HepG2 (cell line): Measurements from ENCODE around the gene SLC48A1.

Source experiments
- ARNTL ChIP-seq: sonication (generic); formaldehyde crosslinking; IDR thresholded peaks from 2 replicates; pipeline ENCODE4 v1.4.0; 2020; ENCODE audit warnings: mild to moderate bottlenecking, missing genetic modification reagents
- HOXA9 ChIP-seq: sonication (generic); formaldehyde crosslinking; IDR thresholded peaks from 2 replicates; pipeline ENCODE4 v1.8.1; 2022; ENCODE audit warnings: missing genetic modification reagents, mild to moderate bottlenecking, moderate library complexity, borderline replicate concordance
- JUND ChIP-seq: sonication (generic); formaldehyde crosslinking; IDR thresholded peaks from 2 replicates; pipeline ENCODE4 v1.8.0; 2022; ENCODE audit warnings: mild to moderate bottlenecking, missing genetic modification reagents
- MAFK ChIP-seq, 2 experiments: IDR thresholded peaks in 1 of 2; conservative IDR thresholded peaks in 1 of 2; 2 replicates each; pipeline ENCODE4 v1.6.1; 2011; ENCODE audit warnings: improper control_type of control experiment in 2 of 2, low read length in 2 of 2
- POLR2AphosphoS5 ChIP-seq: IDR thresholded peaks from 2 replicates; pipeline ENCODE4 v1.6.1; 2012; ENCODE audit warnings: low read depth, low read length
- ZNF563 ChIP-seq: sonication (generic); formaldehyde crosslinking; IDR thresholded peaks from 2 replicates; pipeline ENCODE4 v1.8.0; 2022; ENCODE audit warnings: mild to moderate bottlenecking, moderate library complexity, missing genetic modification reagents

- TF ChIP-seq POLR2AphosphoS5 (no peak), ARNTL (CRISPR knock-in tag) (no peak), MAFK (conservative IDR thresholded peaks at IDR 0.05 in 1 of 2, IDR thresholded peaks at IDR 0.05 in 1 of 2; ENCODE audit: low read length in 2 of 2) (no peak), HOXA9 (CRISPR knock-in tag) (no peak), JUND (no peak), ZNF563 (CRISPR knock-in tag) (no peak)
These were observed 42.7 kb upstream of the SLC48A1 start for GRCh38 chr12:47730341-47730744.
